Measurements from ENCODE around the gene TRIM63. TPM values are rescaled to one million over a fixed set of nuclear protein-coding genes. Genes with fewer than 3 reads are reported as not detected.
"Not testable (repeated sequence)": the region's sequence is repeated elsewhere in the genome, so short reads cannot be mapped to it uniquely, and the experiment has no call there.

Gene TRIM63
- total and polyA plus RNA-seq, 2 of the 13 experiments (the other 11 are each of a cell fraction or from before 2014, with no cell fraction given) = not detected

GRCh38 chr1:26102119-26102518 lies 34.7 kb upstream of the TRIM63 start:
- H3K4me1 ChIP-seq (ENCODE audit: insufficient read depth, low read length) = peaks cover 8% of the 10 kb centered on the region; the same call in 1 of the 2 replicates
- H3K9me3 ChIP-seq (ENCODE audit: low read length) = no peaks in the 10 kb centered on the region
- ChIA-PET CTCF (ENCODE audit: low intra/inter-chr PET ratio, low total read pairs) (no interaction called here), POLR2A (no interaction called here)
- H3K79me2 ChIP-seq (ENCODE audit: insufficient read depth, low read length) = no peaks in the 10 kb centered on the region
- 2% methylated on average over 3 of the region's 3 CpGs for WGBS (ENCODE audit: low lambda C conversion rate)
- ATAC-seq (no peak), DNase-seq (ENCODE audit: low spot score) (no peak), FAIRE-seq (no peak)
- no peak overlapping the region for H3K4me2 ChIP-seq (ENCODE audit: low read depth, low read length)
- H2AFZ ChIP-seq (ENCODE audit: low read length) = no peak overlapping the region
- intact Hi-C loops (cut with micrococcal nuclease; ENCODE audit: unreplicated experiment) (no loop called here), in situ Hi-C loops (cut with HindIII; ENCODE audit: extremely low pct_ligation_motif_present, low pct_unique_long_range_greater_than_20kb) (loop anchor here (10.0 kb wide), 1 partner anchor 53 kb away; the partner anchor contains the start of gene FAM110D)
- peaks cover 0 to 18% of the 10 kb centered on the region in 2 experiments; a peak in 1 of 5 replicates for H3K27me3 ChIP-seq (ENCODE audit: control insufficient read depth in 1 of 2, insufficient read depth in 2 of 2, low read length in 2 of 2)
- H3K27ac ChIP-seq (ENCODE audit: extremely low read length, insufficient read depth, low read length) = no peak overlapping the region
- BruUV-seq (replicated peaks) = no TSS peak
- H3K36me3 ChIP-seq (replicated peaks in 1 of 2; ENCODE audit: control insufficient read depth in 1 of 2, insufficient read depth in 2 of 2, low read length in 2 of 2) = no peaks in the 10 kb centered on the region
- no peaks in the 10 kb centered on the region for H4K20me1 ChIP-seq (ENCODE audit: insufficient read depth, low read length)
- TF ChIP-seq CEBPB (IDR thresholded peaks at IDR 0.05; ENCODE audit: borderline replicate concordance, low read depth, low read length) = no peak
- TF ChIP-seq MNT (IDR thresholded peaks at IDR 0.05) = peak; percentile 41; the same call in 1 of the 2 replicates
- H3K9ac ChIP-seq (ENCODE audit: insufficient read depth, low read depth, low read length) = no peak overlapping the region
- H3K4me3 ChIP-seq (replicated peaks in 1 of 3; ENCODE audit: insufficient read depth in 1 of 3, low read depth in 2 of 3, low read length in 3 of 3) = no peak overlapping the region

- H2AFZ ChIP-seq (ENCODE audit: low read length); CTCF ChIA-PET (ENCODE audit: low intra/inter-chr PET ratio, low total read pairs); H3K79me2 ChIP-seq (ENCODE audit: insufficient read depth, low read length); H3K9me3 ChIP-seq (ENCODE audit: low read length); H3K36me3 ChIP-seq (replicated peaks in 1 of 2; ENCODE audit: control insufficient read depth in 1 of 2, insufficient read depth in 2 of 2, low read length in 2 of 2); POLR2A ChIA-PET; FAIRE-seq; H4K20me1 ChIP-seq (ENCODE audit: insufficient read depth, low read length); intact Hi-C loops (cut with micrococcal nuclease; ENCODE audit: unreplicated experiment); H3K4me1 ChIP-seq (ENCODE audit: insufficient read depth, low read length); H3K9ac ChIP-seq (ENCODE audit: insufficient read depth, low read depth, low read length); H3K4me3 ChIP-seq (replicated peaks in 1 of 3; ENCODE audit: insufficient read depth in 1 of 3, low read depth in 2 of 3, low read length in 3 of 3); DNase-seq (ENCODE audit: low spot score); H3K4me2 ChIP-seq (ENCODE audit: low read depth, low read length); ATAC-seq; BruUV-seq (replicated peaks); H3K27ac ChIP-seq (ENCODE audit: extremely low read length, insufficient read depth, low read length): not testable (repeated sequence)
- peaks cover 0 to 20% of the 10 kb centered on the region in 2 experiments; a peak in 1 of 5 replicates for H3K27me3 ChIP-seq (ENCODE audit: control insufficient read depth in 1 of 2, insufficient read depth in 2 of 2, low read length in 2 of 2)
- 35% methylated on average over 10 of the region's 10 CpGs for whole genome bisulfite sequencing (ENCODE audit: low lambda C conversion rate)
- in situ Hi-C loops (cut with HindIII; ENCODE audit: extremely low pct_ligation_motif_present, low pct_unique_long_range_greater_than_20kb) = loop anchor here (10.0 kb wide), 1 partner anchor 55 kb away; the partner anchor contains the start of gene FAM110D
Observed at GRCh38 chr1:26100204-26100603, 32.8 kb upstream of the TRIM63 start.
